Measurements from ENCODE around the gene CABP2.

Gene CABP2

DNA sequence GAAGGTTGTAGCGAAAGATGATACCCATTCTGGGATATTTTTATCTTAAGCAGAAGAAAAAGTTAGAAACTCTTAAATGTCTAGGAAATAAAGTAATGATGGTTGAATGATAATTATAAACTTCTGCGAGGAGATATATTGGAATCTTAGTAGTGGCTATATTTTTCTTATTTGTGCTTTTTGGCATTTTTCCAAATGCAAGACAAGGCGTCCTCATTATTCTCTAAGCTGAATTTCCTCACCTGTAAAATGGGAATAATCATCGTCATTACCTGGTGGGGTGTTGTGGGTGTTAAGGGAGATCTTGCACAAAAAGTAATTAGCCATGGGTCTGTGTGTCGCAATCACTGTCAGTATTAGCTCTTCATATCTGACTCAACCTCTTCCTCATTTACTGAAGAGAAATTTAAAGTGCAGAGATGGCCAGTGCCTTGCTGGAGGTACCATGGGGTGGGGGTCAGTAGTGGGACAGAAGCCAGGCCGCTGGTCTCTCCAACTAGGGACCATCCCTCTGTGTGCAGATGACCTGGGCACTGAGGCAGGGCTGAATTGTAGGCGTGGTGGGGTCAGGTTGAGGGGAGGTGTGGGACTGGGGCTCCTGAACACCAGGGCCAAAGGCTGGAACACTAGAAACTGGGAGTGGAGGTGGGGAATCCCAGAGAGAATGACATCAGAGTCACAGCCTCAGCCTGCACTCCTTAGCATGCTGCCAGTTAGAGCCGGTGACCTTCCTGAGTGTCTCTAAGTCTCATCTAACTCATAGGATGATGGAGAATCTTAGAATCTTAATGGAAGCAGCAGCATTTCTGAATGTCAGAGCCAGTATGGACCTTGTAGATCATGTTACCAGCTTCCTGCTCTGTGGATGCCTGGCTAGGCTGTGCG is 22.2 kb downstream of the CABP2 start:
- TF ChIP-seq, protein P1, sequence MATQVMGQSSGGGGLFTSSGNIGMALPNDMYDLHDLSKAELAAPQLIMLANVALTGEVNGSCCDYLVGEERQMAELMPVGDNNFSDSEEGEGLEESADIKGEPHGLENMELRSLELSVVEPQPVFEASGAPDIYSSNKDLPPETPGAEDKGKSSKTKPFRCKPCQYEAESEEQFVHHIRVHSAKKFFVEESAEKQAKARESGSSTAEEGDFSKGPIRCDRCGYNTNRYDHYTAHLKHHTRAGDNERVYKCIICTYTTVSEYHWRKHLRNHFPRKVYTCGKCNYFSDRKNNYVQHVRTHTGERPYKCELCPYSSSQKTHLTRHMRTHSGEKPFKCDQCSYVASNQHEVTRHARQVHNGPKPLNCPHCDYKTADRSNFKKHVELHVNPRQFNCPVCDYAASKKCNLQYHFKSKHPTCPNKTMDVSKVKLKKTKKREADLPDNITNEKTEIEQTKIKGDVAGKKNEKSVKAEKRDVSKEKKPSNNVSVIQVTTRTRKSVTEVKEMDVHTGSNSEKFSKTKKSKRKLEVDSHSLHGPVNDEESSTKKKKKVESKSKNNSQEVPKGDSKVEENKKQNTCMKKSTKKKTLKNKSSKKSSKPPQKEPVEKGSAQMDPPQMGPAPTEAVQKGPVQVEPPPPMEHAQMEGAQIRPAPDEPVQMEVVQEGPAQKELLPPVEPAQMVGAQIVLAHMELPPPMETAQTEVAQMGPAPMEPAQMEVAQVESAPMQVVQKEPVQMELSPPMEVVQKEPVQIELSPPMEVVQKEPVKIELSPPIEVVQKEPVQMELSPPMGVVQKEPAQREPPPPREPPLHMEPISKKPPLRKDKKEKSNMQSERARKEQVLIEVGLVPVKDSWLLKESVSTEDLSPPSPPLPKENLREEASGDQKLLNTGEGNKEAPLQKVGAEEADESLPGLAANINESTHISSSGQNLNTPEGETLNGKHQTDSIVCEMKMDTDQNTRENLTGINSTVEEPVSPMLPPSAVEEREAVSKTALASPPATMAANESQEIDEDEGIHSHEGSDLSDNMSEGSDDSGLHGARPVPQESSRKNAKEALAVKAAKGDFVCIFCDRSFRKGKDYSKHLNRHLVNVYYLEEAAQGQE (IDR thresholded peaks at IDR 0.05; ENCODE audit: insufficient read depth in 1 of 2, low read depth in 2 of 2, low read length in 2 of 2) = no peak
- TF ChIP-seq POLR2AphosphoS5 (IDR thresholded peaks at IDR 0.05; ENCODE audit: low read depth, low read length) (no peak), FOXP2 (optimal IDR thresholded peaks at IDR 0.05; ENCODE audit: borderline replicate concordance, extremely low read depth, extremely low read length, insufficient read depth) (no peak), TAF1 (IDR thresholded peaks at IDR 0.05; ENCODE audit: borderline replicate concordance, insufficient read depth, low read length) (no peak), SIN3A (IDR thresholded peaks at IDR 0.05; ENCODE audit: borderline replicate concordance, insufficient read depth, low read length) (no peak)

DNA sequence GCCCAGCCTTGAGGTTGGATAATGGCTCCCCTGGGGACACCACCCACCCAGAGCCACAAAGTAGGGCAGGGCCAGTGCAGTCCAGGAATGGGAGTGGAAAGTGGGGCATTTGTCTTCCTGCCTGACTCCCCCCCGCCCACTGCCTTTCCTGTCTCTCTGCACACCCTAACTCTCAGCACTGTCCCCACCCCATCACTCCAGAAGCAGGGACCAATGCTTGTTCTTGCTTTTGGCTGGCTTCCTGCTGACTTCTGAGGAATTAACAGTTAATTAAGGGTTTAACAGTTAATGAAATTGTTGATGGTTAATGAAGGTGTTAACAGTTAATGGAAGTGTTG is 22.8 kb downstream of the CABP2 start:
- TF ChIP-seq TAF1 (IDR thresholded peaks at IDR 0.05; ENCODE audit: borderline replicate concordance, insufficient read depth, low read length) (no peak), FOXP2 (optimal IDR thresholded peaks at IDR 0.05; ENCODE audit: borderline replicate concordance, extremely low read depth, extremely low read length, insufficient read depth) (no peak)
- TF ChIP-seq, protein P1 (IDR thresholded peaks at IDR 0.05; ENCODE audit: insufficient read depth in 1 of 2, low read depth in 2 of 2, low read length in 2 of 2) = no peak

GRCh38 chr11:67499808-67500483 is 23.3 kb downstream of the CABP2 start:
- TF ChIP-seq SIN3A (IDR thresholded peaks at IDR 0.05; ENCODE audit: borderline replicate concordance, insufficient read depth, low read length) = no peak
- no peak for TF ChIP-seq POLR2AphosphoS5 (IDR thresholded peaks at IDR 0.05; ENCODE audit: low read depth, low read length)
- no peak for TF ChIP-seq FOXP2 (optimal IDR thresholded peaks at IDR 0.05; ENCODE audit: borderline replicate concordance, extremely low read depth, extremely low read length, insufficient read depth)
- no peak for TF ChIP-seq TAF1 (IDR thresholded peaks at IDR 0.05; ENCODE audit: borderline replicate concordance, insufficient read depth, low read length)
- TF ChIP-seq, protein P1 (IDR thresholded peaks at IDR 0.05; ENCODE audit: insufficient read depth in 1 of 2, low read depth in 2 of 2, low read length in 2 of 2) = no peak

DNA sequence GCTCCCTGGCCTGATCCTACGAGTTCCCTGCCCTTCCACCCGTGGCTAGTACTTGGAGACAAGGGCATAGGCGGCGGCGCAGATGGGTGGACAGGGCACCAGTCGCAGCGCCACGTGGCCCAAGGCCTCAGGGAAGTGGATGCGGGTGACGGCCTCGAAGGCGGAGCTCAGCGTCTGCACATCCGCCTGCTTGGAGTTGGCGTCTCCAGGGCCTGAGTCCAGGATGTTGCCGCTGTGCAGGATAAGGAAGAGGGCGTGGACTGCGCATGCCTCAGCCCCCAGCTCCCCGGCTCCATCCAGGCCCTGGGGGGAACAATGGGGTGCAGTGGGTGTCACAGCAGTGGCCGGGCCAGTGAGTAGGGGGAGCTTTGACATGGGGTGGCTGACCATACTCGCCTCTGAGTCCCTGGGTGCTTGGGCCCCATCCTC is 24.7 kb downstream of the CABP2 start:
- TF ChIP-seq TAF1 (IDR thresholded peaks at IDR 0.05; ENCODE audit: borderline replicate concordance, insufficient read depth, low read length) = no peak

DNA sequence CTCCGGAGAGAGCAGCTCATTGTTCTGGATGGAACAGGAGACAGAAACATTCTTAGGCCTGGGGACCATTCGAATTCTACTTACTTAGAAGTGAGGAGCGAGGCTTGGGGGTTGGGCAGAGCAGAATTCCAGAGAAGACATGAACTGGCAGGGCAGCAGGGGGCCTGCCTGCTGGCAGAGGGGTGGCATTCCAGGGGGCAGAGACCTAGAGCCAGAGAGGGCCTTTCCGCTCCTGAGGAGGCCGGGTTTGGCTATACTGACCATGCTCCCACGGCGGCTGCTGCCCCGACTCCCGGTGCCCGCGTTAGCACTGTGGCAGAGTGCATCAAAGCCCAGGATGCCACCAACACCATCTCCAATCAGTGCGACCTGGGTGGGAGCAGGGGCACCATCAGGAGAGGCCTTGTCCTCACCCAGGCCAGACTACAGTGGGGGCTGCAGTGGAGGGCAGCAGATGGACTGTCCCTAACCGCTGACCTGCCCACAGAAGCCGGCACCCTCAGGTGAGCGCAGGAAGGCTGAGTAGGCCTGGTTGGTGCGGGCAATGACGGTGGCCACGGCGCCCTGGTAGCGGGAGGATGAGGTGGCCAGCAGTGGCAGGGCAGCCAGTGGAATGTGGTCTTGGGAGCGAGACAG is 25.5 kb downstream of the CABP2 start:
- no peak for TF ChIP-seq POLR2AphosphoS5 (IDR thresholded peaks at IDR 0.05; ENCODE audit: low read depth, low read length)
- TF ChIP-seq SIN3A (IDR thresholded peaks at IDR 0.05; ENCODE audit: borderline replicate concordance, insufficient read depth, low read length) = no peak
- no peak for TF ChIP-seq TAF1 (IDR thresholded peaks at IDR 0.05; ENCODE audit: borderline replicate concordance, insufficient read depth, low read length)
- no peak for TF ChIP-seq FOXP2 (optimal IDR thresholded peaks at IDR 0.05; ENCODE audit: borderline replicate concordance, extremely low read depth, extremely low read length, insufficient read depth)
- TF ChIP-seq, protein P1 (IDR thresholded peaks at IDR 0.05; ENCODE audit: insufficient read depth in 1 of 2, low read depth in 2 of 2, low read length in 2 of 2) = no peak

All from PFSK-1 (cell line).